GM19372 (cell line): ENCODE data around the gene TLK1.
"Not testable (repeated sequence)": the region's sequence is repeated elsewhere in the genome, so short reads cannot be mapped to it uniquely, and the experiment has no call there.

Experiments used
- ATAC-seq: cut with Tn5 transposase; IDR thresholded peaks from one replicate; pipeline ENCODE4 v1.9.1; 2021; ENCODE audit warnings: mild to moderate bottlenecking, low read depth, moderate library complexity; ENCODE audit not compliant: unreplicated experiment

Gene TLK1

DNA sequence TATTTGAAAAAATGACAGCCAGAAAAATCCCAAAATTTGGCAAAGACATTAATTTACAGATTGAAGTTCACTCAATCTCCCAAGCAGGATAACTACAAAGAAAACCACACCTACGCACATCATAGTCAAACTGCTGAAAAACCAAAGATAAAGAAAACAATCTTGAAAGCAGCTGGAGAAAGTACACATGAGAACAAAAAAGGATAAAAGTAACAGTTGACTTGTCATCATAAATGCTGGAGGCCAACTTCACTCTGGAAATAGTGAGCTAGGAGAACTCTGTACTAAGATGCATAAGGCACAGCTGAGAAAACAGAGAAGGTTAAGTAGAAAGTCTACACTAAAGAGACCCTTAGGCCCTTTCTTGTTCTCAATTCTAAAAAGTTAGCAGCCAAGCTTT lies 73.1 kb downstream of the TLK1 start:
- no peak for ATAC-seq

- ATAC-seq, result no peak
Observed at GRCh38 chr2:171086352-171087290, 74.1 kb downstream of the TLK1 start.

DNA sequence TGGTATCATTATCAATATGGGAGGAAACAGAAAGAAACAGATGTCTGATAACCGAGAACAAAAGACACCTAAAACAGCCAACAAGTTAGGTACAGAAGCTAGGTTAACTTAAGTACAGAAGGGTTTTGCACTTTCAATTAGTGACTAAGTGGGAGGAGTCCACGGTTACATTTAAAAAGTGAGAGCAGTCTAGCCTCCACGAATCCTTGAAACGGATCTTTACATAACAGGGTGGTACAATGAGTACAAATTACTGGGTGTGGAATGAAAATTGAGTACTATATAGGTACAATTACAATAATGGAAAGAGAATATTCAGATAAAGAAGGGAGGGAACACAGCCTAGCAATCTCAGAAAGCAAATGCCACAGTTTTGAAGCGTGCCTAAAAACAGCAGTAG lies 76.6 kb downstream of the TLK1 start:
- no peak for ATAC-seq

GRCh38 chr2:171083451-171083850 lies 77.2 kb downstream of the TLK1 start:
- ATAC-seq, result no peak

GRCh38 chr2:171081649-171082111 lies 79.0 kb downstream of the TLK1 start:
- ATAC-seq, result no peak

DNA sequence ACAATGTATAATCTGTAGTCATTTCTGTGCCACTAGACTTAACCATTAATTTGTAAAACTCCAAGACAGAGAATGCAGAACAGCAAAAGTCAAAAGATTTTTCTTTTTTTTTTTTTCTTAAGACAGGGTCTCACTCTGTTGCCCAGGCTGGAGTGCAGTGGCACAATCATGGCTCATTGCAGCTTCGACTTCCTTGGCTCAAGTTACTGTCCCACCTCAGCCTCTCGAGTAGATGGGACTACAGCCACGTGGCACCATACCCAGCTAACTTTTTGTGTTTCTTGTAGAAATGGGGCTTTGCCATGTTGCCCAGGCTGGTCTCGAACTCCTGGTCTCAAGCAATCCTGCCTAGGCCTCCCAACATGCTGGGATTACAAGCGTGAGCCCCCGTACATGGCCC lies 80.1 kb downstream of the TLK1 start:
- ATAC-seq, result no peak

GRCh38 chr2:171076422-171076821 lies 84.3 kb downstream of the TLK1 start:
- ATAC-seq, result not testable (repeated sequence)

DNA sequence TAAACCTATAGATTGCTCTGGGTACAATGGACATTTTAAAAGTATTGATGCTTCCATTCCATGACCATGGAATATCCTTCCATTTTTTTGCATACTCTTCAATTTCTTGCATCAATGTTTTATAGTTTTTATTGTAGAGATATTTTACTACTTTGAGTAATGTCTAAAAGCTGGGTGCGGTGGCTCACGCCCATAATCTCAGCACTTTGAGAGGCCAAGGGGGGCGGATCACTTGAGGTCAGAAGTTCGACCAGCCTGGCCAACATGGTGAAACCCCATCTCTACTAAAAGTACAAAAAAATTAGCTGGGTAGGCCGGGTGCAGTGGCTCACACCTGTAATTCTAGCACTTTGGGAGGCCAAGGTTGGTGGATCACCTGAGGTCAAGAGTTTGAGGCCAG lies 88.5 kb downstream of the TLK1 start:
- no peak for ATAC-seq

DNA sequence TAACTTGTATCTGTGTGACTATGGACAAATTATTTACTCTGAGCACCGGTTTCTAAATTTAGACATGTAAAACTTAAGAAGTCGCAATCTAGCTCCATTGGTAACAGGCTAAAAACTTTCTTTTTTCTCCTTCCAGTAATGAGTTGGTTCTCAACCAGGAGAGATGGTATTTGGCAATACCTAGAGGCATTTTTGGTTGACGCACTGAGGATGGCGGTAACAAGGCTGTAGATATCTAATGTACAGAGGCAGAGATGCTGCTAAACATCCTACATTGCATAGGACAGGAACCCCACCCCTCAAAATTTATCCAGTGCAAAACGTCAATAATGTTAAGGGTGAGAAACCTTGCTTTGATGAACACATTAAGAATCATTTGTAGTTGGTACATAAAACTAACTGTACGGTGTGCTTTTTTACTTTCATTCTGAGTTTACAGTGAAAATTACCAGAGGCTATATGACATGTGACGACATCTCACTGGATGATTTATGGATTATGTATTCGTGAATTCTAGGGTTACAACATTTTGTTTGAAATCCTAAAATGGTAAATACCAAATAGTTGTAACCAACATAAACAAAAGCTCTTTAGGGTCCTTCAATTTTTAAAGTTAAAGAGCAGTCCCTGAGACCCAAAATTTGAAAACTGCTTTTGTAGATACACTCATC lies 91.3 kb downstream of the TLK1 start:
- no peak for ATAC-seq

GRCh38 chr2:171066110-171066509 lies 94.6 kb downstream of the TLK1 start:
- ATAC-seq, result no peak

DNA sequence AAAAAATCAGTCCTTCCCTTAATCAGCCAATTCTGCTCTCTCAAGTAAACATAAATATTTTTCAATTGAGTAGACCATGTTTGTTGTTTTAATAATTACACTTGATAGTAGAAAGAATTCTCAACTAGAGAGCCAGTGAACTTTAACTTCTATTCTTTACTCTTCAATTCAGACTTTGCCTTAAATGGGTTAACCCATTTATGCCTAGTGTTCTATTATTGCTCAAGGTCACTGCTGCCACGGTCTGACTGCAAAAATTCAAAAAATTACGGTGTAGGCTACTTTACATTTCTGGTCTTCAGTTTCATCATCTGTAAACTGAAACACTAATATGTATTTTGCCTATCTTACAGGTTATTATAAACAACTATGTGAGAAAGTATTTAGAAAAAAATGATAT lies 103.1 kb downstream of the TLK1 start:
- no peak for ATAC-seq

GRCh38 chr2:171056307-171056706 lies 104.4 kb downstream of the TLK1 start:
- no peak for ATAC-seq

DNA sequence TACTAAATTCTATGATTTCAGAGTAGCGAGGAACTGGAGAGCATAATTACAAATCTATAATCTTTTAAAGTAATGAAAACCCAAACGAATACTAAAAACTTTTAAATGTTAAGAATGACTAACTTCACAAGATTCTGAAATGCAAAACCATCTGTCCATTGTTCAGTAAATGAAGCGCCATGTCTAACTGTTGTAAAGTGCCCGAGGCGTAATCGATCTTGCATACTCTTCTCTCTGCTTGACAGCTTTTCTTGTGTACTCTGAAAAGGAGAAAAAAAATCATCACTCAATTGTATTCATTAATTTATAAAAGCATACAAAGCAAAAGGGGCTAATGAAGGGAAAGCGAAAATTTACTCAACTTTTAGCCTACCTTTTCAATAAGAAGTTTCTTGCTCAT lies 111.0 kb downstream of the TLK1 start:
- no peak for ATAC-seq

- no peak for ATAC-seq
Observed at GRCh38 chr2:171046048-171046560, 114.6 kb downstream of the TLK1 start.

DNA sequence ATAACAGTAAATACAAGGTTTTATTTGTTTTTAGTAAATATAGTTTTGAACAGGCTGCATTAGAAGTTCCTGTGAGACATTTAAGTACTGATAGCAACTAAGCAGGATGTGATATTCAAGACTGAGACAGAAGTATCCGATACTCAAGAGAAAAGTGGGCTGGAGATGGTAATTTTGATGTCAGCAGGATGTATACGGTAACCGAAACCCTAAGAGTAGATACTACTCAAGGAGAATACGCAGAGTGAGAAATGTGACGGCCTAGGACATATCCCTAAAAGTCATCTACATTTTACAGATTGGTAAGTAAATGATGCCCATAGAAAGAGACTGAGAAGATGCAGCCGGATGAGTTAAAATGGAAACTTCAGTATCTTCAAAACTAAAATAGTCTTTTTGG lies 116.3 kb downstream of the TLK1 start:
- no peak for ATAC-seq

DNA sequence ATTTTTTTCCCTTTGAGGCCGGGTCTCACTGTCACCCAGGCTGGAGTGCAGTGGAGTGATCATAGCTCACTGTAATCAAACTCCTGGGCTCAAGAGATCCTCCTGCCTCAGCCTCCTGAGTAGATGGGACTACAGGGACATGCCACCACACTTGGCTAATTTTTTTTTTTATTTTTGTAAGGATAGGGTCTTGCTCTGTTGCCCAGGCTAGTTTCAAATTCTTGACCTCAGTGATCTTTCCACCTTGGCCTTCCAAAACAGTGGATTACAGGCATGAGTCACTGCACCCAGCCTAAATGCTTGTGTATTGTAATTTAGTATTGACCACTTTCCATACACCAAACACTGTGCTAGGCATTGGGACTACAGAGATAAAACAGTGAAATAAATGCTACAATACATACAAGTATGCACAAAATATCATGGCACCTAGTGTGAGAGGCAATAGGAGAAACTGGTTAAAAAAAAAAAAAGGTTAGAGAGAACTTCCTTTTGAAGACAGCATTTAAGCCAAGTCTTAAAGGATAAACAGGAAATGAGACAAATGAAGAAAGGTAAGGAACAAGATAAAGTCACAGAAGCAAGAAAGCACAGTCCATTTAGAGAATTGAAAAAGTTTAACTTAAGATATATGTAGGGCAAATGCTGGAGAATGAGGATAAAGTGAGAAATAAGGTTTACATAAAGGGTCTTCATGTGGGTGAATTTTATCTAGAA lies 118.3 kb downstream of the TLK1 start:
- no peak for ATAC-seq

DNA sequence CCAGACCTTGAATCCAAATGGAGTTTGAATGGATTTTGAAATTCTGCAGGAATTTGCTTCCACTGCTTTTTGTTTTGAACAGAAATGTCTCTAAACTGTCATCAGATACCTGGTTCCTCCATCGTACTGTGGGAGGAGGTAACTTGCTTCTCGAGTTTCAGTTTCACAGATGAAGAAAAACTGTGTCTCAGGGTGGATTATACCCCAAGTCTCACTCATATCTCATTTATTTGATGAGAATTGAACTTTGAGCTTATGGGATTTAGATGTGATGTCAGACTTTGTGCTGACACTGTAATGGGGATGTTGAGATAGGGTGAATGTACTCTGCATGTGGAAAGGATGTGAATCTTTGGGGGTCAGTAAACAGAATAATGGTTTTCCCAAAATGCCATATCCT lies 124.2 kb downstream of the TLK1 start:
- no peak for ATAC-seq

DNA sequence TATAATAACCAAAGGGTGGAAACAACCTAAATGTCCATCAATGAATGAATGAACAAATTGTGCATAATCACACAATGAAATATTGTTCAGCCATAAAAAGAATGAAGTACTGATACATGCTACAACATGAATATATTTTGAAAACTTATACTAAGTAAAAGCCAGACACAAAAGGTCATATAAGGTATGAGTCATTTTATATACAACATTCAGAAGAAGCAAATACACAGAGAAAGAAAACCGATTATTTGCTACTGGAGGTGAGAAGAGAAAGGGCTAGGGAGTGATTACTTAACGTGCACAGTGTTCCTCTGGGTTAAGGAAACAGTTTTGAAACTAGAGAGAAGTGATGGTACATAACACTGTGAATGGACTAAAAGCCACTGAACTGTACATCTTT lies 126.4 kb downstream of the TLK1 start:
- ATAC-seq, result no peak

- ATAC-seq, result no peak
Observed at GRCh38 chr2:171025214-171025613, 135.5 kb downstream of the TLK1 start.

GRCh38 chr2:171018522-171018921 lies 142.2 kb downstream of the TLK1 start:
- ATAC-seq, result no peak

GRCh38 chr2:171016125-171016524 lies 144.6 kb downstream of the TLK1 start:
- no peak for ATAC-seq
